Measurements from ENCODE around the gene PEX19. TPM values are rescaled to one million over a fixed set of nuclear protein-coding genes. Genes with fewer than 3 reads are reported as not detected.

PEX19 gene
- total RNA-seq, 1 donor from 2014 or later = 74.6 TPM

GRCh38 chr1:160255781-160256300 is 29.1 kb downstream of the PEX19 start:
- Histone ChIP-seq H3K9me3 (ENCODE audit: low read depth) (no peaks in the 10 kb centered on the region), H3K27ac (no peak overlapping the region), H3K27me3 (no peaks in the 10 kb centered on the region), H3K79me2 (ENCODE audit: low read depth) (peaks cover 89% of the 10 kb centered on the region), H3K4me1 (peaks cover 15% of the 10 kb centered on the region), H3K4me2 (no peak overlapping the region), H3K36me3 (no peaks in the 10 kb centered on the region), H3K4me3 (no peak overlapping the region), H3F3A (ENCODE audit: low read depth) (peaks cover 22% of the 10 kb centered on the region), H3K9ac (no peak overlapping the region), H2AFZ (replicated peaks) (no peak overlapping the region), H4K20me1 (ENCODE audit: low read depth) (peaks cover 48% of the 10 kb centered on the region)
- Mint-ChIP-seq H3K27me3 (ENCODE audit: insufficient read depth, low read depth) (peaks cover 4% of the 10 kb centered on the region), H3K4me3 (no peak overlapping the region), H3K27ac (no peak overlapping the region), H3K9me3 (no peaks in the 10 kb centered on the region), H3K4me1 (peaks cover 28% of the 10 kb centered on the region), H3K36me3 (peaks cover 7% of the 10 kb centered on the region)
- DNase-seq (ENCODE audit: low spot score) = no peak
- TF ChIP-seq EZH2 (IDR thresholded peaks at IDR 0.05) = no peak
- no peak for TF ChIP-seq CTCF (IDR thresholded peaks at IDR 0.05)
- no peak for TF ChIP-seq EZH2phosphoT487 (IDR thresholded peaks at IDR 0.05)

- Mint-ChIP-seq H3K9me3 (no peaks in the 10 kb centered on the region), H3K4me1 (peaks cover 5% of the 10 kb centered on the region), H3K27me3 (ENCODE audit: insufficient read depth, low read depth) (peaks cover 2% of the 10 kb centered on the region), H3K4me3 (no peak overlapping the region), H3K36me3 (peaks cover 5% of the 10 kb centered on the region), H3K27ac (peak overlapping the region; percentile 72)
- H3K79me2 ChIP-seq (ENCODE audit: low read depth) = peaks cover 89% of the 10 kb centered on the region
- peaks cover 4% of the 10 kb centered on the region for H3K4me1 ChIP-seq
- H3K36me3 ChIP-seq = no peaks in the 10 kb centered on the region
- DNase-seq (ENCODE audit: low spot score) = peak; percentile 91
- H3K27ac ChIP-seq = no peak overlapping the region
- H4K20me1 ChIP-seq (ENCODE audit: low read depth) = peaks cover 51% of the 10 kb centered on the region
- no peak overlapping the region for H3K4me3 ChIP-seq
- peaks cover 15% of the 10 kb centered on the region for H3F3A ChIP-seq (ENCODE audit: low read depth)
- no peaks in the 10 kb centered on the region for H3K9me3 ChIP-seq (ENCODE audit: low read depth)
- TF ChIP-seq EZH2phosphoT487 (IDR thresholded peaks at IDR 0.05) (no peak), CTCF (IDR thresholded peaks at IDR 0.05) (peak; percentile 89)
- no peak overlapping the region for H3K9ac ChIP-seq
- H2AFZ ChIP-seq (replicated peaks) = no peak overlapping the region
- no peak overlapping the region for H3K4me2 ChIP-seq
- H3K27me3 ChIP-seq = no peaks in the 10 kb centered on the region
These were observed 33.0 kb downstream of the PEX19 start for GRCh38 chr1:160251687-160252526.

GRCh38 chr1:160251011-160251410 is 33.9 kb downstream of the PEX19 start:
- Histone ChIP-seq H3K79me2 (ENCODE audit: low read depth) (peaks cover 89% of the 10 kb centered on the region), H3K4me1 (peaks cover 5% of the 10 kb centered on the region), H3K36me3 (no peaks in the 10 kb centered on the region), H3K27me3 (no peaks in the 10 kb centered on the region), H3K9ac (no peak overlapping the region), H3F3A (ENCODE audit: low read depth) (peaks cover 15% of the 10 kb centered on the region), H3K4me2 (no peak overlapping the region), H3K9me3 (ENCODE audit: low read depth) (no peaks in the 10 kb centered on the region), H4K20me1 (ENCODE audit: low read depth) (peaks cover 51% of the 10 kb centered on the region), H2AFZ (replicated peaks) (no peak overlapping the region), H3K4me3 (no peak overlapping the region), H3K27ac (no peak overlapping the region)
- Mint-ChIP-seq H3K27me3 (ENCODE audit: insufficient read depth, low read depth) (peaks cover 2% of the 10 kb centered on the region), H3K27ac (no peak overlapping the region), H3K9me3 (no peaks in the 10 kb centered on the region), H3K36me3 (peaks cover 5% of the 10 kb centered on the region), H3K4me3 (no peak overlapping the region), H3K4me1 (peaks cover 12% of the 10 kb centered on the region)
- DNase-seq (ENCODE audit: low spot score) = no peak
- TF ChIP-seq CTCF (IDR thresholded peaks at IDR 0.05) (no peak), EZH2 (IDR thresholded peaks at IDR 0.05) (no peak), EZH2phosphoT487 (IDR thresholded peaks at IDR 0.05) (no peak)

All from neural progenitor cell (in vitro differentiated cells).